Activated T-cell treated with anti-CD3 and anti-CD28 coated beads for 24 hours (primary cell): ENCODE results near the gene TFDP1.
"Not testable (repeated sequence)": the region's sequence is repeated elsewhere in the genome, so short reads cannot be mapped to it uniquely, and the experiment has no call there.

Experiments
- DNase-seq: peaks from one replicate; pipeline ENCODE4 v3.0.0-alpha.2; 2020; ENCODE audit warnings: low read depth

The TFDP1 gene

DNA sequence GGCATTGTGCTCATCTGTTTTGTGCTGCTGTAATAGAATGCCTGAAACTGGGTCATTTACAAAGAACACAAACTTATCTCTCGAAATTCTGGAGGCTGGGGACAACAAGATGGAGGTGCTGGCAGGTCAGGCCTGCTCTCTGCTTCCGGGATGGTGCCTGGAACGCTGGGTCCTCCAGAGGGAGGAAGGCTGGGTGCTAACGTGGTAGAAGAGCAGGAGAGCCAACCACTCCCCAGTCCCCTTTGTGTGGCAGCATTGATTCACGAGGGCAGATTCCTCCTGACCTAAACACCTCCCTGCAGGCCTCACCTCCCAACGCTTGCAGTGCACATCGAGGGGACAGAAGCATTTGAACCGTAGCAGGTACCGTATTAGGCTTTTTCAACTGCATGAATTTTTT lies 34.1 kb upstream of the TFDP1 start:
- no peak for DNase-seq

DNA sequence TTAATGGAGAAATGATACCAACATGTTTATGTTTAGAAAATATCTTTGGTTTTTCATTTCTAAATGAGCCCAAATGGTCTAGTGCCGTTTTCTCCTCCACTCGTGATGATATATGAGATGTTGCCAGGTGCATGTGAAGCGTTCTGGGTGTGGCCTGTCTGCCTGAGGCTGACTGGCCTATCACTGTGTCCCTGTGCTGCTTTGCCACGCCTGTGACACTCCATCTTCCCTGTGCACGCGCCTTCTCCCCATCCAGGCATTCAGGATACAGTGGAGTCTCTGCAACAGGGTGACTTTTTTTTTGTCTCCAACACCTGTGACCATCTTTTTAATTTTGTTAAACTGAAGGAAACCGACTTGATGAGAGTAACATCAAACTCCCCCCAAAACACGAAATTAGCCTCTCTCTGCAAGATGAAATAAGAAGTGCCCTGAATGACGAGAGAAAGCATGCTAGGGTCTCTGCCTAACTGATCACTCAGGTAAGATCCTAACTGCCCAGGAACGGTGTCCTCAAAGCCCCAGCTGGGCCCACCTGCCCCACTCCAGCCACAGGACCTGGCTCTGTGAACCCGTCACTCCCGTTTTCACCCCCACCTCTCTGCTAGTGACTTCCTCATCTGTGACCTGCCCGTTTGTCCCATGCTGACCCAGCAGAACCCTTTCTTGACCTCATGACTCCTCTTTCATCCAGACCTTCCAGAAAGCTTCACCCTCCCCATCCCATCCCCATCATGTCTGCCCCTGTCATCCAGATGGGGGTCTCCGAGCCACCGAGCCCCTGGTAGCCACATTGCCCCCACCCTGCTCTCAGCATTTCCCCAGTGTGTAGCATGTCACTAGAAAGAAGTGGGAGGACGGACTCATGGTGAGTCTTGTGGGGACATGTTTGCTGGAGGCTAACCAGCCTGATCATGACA lies 33.2 kb upstream of the TFDP1 start:
- no peak for DNase-seq

DNA sequence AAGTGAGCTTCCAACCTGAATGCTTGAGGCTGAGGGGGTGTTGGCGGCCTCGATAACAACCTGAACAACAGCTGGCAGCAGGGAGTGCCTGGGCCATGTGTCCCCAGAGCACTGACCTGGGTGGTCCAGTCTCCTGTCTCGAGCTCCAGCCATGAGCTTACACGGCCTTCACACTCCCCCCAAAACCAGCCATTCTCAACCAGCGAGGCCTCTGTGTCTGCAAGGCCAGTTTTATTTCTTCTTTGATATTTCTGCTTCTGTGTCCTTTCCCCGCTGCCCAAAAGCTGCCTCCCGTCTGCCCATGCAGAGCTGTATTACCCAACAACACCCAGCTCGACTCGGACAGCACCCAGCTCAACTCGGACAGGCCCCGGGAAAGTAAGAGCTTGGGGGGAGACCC lies 32.5 kb upstream of the TFDP1 start:
- no peak for DNase-seq

DNA sequence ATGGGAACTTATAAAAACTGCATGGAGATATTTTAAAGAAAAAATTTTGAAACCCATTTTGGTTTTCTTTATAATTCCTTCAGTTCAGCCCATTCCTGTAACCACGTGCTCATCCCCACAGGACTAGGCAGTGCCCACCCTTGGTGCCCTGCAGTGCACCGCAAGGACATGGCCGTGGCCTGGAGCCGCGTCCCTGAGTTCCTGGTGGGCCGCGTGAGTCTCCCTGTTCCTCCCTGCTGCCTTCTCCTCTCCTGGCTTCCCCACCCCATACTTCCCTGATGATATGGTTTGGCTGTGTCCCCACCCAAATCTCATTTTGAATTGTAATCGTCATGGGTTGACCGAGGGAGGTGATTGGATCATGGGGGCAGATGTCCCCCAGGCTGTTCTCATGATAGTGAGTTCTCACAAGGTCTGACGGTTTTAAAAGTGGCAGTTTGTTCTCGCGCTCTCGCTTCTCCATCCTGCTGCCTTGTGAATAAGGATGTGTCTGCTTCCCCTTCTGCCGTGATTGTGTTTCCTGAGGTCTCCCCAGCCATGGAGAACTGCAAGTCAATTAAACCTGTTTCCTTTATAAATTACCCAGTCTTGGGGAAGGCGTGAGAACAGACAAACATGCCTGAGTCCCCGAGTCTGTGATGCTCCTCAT lies 31.6 kb upstream of the TFDP1 start:
- DNase-seq: no peak

DNA sequence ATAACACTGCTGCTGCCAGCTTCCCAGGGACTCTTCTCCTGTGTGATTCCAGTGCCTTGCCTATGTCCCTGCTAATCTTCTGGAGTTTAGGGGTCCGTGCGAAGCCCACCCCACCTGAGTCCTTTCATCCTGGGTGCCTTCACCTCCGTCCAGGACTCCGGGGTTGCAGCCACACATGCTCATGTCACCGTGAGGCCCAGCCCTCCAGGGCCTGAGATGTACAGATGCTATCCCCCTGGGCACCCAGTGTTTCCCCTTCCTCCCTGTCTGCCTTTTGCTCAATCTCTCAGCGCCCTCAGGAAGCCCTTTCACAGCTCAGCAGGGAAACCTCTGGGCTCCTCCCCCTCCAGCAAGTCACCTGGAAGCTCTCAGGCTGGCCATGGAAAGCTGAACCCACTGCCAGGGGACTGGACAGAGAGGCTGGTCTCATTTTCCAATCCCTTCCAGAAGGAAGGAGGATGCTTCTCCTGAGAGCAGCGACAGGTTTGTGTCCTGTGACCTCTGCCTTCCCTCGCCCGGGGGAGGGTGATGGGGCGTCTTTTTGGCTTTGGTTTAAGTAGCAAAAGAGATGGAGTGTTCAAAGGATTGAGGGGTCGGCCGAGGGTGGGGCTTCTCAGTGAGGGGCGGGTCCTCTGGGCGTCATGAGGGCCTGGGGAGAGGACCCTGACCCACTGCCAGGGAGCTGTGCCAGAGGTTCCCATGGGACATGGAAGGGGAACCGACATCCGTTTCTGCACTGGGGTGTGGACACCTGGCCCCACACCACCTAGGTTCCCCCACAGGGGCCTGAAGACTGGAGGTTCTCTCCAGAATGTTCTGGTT lies 30.8 kb upstream of the TFDP1 start:
- DNase-seq: no peak

DNA sequence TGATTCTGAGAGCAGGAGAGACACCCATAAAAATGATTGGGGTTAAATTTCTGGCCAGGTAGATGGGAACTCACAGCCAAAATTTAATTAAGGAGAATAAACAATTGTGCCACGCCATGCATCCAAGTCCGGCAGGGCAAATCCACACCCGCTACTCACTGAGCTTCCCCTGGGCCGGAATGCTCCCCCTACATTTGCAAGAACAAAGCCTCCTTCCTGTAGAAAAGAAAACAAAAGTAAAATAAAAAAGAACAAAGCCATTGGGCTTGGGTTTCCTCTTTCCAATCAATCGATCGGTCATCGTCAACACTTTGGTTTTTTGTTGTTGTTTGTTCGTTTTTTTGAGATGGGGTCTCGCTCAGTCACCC lies 30.2 kb upstream of the TFDP1 start:
- no peak for DNase-seq

DNA sequence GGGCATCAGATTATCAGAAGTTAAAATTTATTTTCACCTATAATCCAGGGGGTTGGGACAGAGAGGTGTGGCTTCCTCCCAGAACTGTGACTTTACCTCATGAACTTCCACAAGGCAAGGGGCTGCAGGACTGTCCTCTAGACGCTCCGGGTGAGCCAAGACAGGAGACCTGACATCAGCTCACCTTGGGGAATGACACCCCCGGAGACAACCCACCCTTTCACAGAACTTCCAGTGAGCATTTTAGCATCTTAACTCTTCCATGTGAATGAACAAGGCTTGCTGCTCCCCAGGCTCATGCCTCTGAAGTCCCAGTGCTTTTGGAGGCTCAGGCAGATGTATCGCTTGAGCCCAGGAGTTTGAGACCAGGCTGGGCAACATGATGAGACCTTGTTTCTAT lies 29.4 kb upstream of the TFDP1 start:
- no peak for DNase-seq

DNA sequence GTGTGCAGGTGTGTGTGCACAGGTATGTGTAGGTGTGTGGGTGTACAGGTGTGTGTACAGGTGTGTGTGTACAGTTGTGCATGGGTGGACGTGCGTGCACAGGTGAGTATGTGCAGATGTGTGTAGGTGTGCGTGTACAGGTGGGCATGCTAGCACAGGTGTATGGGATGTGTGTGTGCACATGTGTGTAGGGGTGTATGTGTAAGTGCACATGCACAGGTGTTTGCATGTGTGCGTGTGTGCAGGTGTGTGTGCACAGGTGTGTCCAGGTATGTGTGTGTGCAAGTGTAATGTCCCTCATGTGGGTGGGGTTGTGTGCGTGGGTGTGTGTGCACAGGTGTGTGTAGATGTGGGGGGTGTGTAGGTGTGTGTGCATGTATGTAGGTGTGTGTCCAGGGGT lies 27.5 kb upstream of the TFDP1 start:
- no peak for DNase-seq

DNA sequence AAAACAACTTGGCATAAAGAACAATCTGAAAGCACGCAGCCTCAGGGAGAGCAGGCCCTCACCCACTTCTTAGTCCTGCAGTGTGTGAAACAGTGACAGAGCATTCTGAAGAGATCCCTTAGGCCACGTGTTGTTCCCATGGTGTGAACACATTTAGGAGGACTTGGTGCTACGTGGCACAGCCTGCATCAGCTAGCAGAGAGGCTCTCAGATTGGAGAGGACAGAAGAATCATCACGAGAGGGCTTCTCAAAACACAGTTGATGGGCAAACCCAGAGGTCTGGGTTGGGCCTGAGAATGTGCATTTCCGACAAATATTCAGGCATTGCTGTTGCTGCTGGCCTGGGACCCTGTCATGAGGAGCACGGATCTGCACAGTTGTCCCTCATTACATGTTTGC lies 26.1 kb upstream of the TFDP1 start:
- DNase-seq: no peak

DNA sequence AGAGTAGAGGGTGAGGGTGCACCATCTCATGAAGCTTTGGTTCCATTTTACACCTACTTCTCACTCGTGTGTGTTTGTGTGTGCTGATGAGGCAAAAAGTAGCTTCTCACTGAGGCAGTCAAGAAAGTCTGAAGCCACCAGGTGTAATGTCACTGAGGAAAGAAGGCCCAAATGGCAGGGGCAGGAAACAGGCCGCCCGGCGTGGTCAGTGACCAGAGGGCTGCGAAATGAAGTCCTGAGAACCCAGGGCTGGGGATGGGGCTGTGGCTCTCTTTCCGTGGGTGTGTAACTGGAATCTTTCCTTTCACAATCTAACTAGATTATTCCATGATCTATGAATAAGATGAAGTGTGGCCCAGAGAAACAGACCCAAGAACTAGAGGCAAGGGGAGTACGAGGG lies 25.5 kb upstream of the TFDP1 start:
- no peak for DNase-seq

DNA sequence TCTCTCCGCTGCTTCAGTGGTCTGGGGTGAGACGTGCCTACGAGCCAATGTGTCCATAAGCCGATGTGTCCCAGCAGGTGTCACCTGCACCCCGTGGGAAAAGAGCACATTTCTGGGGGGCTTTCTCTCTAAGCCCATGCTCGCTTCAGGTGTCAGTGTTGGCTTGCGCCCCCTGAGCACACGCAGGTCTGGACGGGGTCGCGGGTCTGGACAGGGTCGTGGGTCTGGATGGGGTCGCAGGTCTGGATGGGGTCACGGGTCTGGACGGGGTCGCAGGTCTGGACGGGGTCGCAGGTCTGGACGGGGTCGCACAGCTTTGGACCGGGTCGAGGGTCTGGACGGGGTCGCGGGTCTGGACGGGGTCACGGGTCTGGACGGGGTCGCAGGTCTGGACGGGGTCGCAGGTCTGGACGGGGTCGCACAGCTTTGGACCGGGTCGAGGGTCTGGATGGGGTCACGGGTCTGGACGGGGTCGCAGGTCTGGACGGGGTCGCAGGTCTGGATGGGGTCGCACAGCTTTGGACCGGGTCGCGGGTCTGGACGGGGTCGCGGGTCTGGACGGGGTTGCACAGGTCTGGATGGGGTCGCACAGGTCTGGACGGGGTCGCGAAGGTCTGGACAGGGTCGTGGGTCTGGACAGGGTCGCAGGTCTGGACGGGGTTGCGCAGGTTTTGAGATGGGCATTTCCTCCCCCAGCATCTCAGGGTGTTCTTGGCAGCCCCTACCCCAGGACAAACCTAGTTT lies 24.5 kb upstream of the TFDP1 start:
- DNase-seq: no peak

DNA sequence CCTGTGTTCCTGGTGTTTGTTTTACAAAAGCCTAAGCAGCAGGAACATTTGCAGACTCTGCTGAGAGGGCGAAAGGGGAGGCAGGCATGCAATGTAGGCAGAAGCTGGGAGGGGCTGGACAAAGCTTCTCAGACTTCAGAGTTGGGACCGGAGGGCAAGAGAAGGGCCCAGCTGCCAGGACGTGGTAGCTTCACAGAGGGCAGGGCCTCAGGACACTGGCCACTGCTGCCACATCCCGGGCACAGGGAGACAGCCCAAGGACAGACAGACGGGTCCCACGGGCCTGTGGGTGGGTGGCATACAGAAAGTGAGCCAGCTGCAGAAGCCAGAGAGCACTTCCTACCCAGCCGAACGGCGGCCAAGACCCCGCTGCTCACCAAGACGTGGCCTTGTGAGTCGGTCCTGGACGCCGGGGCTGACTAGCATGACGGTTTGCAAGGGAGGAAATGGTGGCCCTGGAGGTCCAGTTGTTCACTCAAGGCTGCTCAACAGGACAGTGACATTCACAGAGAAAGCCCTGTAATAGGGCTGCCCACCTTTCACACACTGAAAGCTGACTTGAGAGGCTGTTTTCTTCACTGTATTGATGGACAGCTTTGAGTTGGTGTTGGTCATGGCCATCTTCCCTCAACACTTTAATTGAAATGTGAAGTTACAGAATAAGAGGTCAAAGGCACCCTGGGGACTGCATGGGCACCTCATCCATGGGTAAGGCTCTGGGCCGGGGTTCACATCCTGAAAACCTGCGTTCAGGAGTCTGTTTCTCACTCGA lies 23.7 kb upstream of the TFDP1 start:
- no peak for DNase-seq

DNA sequence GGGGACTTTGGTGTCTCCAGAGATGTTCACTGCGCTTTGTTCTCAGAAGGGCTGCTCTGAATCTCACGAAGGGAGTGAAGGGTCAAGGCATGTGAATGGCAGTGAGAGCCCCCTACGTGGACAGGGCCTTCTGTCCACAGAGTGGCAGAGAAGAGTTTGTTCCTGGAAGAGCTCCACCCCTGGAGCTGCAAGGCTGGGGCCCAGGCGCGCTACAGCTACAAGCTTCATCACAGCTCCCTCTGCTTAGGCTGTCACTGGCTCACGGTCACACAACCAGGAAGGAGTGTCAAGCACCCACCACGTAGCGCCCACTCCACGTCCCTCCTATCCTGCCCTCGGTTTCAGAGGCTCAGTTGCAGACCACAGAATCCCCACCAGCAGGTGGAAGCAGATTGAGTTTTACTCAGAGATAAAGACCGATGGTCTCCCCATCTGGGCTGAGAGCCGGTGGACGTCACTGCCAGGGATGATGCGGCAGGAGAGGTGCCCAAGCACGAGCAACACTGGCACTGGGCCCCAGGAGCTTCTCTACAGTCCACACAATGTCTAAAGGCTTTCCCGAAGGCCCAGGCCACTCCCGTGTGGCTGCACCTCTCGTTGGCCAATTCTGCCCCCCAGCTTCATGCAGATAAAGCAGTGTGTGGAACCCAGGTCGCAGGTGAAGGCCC lies 23.0 kb upstream of the TFDP1 start:
- DNase-seq: no peak

DNA sequence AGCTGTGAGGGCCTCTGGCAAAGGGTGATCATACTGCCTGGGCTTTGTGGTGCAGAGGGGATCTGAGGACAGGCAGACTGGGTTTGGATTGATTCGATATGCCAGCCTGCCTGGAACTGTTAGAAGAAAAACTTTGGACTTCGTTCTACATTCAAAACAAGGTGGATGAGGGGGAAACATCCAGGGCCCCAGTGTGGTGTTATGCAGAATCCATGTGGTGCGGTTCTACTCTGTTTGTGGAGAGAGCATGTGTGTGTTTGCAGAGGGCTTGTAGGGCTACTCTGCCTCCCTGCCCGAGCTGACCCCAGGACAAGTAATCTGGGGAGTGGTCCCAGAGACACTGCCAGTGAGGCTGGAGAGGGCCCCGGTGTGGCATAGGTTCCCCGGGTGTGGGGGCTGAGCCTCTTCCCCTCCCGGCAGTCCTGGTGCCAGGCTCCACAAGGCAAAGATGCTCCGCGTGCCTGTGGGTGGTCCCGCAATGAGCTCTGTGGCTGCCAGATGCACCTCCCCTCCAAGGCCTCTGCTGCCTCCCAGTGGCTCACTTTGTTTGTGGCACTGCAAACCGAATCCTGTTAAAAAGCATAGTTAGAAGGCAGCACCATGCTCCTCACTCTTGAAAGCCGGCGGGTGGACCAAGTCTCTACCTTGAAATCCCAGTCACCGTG lies 22.3 kb upstream of the TFDP1 start:
- no peak for DNase-seq

DNA sequence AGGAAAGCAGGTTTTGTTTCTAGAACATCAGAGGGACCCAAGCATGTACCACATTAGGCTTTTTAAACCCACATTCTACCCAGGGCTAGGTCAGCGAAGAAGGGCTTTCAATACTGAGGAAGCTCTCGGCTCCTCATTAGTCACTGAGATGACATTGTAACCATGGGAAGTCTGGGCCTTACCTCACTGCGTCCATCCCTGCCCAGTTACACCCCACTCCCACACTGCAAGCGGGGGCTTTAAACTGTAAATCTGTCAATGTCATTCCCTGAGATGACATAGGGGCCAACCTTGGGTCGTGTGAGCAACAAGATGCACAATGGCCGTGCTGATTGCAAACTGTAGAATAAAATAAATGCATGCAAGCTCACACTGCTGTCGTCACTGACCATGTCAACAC lies 21.7 kb upstream of the TFDP1 start:
- no peak for DNase-seq

DNA sequence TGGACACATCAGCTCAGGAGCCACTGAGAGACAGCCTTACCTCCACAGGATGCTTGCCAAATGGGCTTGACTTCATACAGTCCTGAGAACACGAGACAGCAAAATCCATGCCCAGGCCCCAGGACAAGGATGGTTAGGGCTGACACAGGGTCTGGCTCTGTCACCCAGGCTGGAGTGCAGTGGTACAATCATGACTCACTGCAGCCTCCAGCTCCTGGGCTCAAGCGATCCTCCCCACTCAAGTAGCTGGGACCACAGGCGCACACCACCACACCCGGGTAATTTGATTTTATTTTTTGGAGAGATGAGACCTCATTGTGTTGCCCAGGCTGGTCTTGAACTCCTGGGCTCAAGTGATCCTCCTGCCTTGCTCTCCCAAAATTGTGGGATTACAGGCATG lies 21.0 kb upstream of the TFDP1 start:
- not testable (repeated sequence) for DNase-seq

DNA sequence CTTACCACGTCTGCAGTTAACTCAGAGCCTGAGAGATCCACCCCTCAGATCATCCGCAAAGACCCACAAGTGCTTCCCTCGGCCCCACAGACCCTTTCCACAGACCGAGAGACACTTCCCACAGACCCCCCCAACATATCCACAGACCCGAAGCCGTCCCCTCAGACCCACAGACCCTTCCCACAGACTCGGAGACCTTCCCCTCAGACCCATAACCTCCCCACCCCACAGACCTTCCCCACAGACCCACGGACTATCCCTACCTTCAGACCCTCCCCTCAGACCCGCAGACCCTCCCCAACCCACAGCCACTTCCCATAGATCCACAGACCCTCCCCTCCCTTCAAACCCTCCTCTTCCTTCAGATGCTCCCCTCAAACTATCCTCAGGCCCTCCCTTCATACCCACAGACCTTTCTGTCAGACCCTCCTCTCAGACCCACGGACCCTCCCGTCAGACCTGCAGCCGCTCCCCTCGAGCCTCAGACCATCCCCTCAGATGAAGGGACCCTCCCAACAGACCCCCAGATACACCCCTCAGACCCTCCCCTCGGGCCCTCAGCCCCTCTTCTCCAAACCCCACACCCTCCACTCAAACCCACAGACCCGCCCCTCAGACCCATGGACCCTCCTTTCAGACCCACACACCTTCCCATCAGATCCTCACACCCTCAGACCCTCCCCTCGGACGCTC lies 20.1 kb upstream of the TFDP1 start:
- no peak for DNase-seq

DNA sequence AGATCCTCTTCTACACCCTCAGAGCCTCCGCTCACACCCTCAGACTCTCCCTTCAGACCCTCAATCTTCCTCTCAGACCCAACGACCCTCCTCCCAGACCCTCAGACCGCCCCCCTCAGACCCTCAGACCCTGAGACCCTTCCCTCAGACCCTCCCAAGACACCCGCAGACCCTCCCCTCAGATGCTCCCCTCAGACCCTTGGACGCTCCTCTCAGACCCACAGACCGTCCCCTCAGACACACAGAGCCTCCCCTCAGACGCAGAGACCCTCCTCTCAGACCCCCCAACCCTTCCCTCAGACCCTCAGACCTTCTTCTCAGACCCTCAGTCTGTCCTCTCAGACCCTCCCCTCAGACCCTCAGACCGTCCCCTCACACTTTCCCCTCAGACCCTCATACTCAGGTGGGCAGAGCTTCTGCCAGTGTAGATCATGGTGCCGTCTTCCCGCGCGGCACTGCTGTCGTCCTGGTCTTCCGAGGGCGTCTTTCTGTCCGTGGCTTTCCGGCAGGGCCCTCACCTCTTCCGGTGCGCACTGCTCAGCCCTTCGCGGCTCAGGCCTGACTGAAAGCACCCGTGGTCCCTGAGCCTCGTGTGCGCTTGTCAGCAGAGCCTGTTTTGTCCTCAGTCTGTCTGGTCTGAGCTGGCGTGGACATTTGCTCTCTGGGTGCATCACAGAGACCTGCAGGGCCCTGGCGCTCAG lies 18.9 kb upstream of the TFDP1 start:
- DNase-seq: no peak

DNA sequence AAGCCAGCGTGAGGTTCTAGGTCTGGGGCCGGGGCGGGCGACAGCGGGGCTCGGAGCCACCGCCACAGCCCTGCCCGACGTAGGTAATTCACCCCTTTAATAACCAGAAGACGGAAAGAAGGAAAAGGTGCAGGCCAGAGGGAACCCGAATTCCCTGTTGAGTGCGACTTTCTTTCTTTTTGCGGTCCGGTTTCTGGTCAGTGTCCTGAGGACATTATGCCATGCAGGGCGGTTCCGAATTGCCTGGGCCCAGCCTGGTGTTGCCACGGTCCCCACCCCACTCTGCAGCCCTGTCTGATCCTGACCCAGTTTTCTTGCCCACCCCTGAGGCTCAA lies 18.4 kb upstream of the TFDP1 start:
- DNase-seq: no peak
